Measurements from ENCODE around the gene PACSIN2.

DNA sequence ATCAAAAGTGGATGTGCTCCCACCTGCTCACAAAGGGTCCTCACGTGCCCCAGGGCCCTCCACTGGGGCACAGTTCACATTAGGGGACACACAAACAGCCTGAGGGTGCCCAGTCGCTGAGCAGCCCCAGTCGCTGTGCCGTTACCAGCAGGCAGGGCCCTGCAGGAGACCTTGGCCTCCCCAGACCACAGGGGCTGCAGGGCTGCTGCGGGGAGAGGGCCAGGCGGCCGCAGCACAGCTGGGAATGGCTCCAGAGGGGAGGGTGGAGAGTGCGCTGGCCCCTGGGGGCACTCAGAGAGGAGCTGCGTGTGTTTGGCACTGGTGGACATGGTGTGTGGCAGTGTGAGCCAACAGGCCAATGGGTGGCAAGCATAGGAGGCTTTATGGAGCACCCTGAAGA, 20.3 kb upstream of the PACSIN2 start:
- TF ChIP-seq, protein P1, sequence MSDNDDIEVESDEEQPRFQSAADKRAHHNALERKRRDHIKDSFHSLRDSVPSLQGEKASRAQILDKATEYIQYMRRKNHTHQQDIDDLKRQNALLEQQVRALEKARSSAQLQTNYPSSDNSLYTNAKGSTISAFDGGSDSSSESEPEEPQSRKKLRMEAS (IDR thresholded peaks at IDR 0.05): no peak
- TF ChIP-seq MAFK (IDR thresholded peaks at IDR 0.05; ENCODE audit: partially characterized antibody) (no peak), SMC3 (IDR thresholded peaks at IDR 0.05) (no peak), RNF2 (IDR thresholded peaks at IDR 0.05; ENCODE audit: borderline replicate concordance, low read depth) (no peak), FOSL2 (IDR thresholded peaks at IDR 0.05) (no peak), FOSL2 (CRISPR knock-in tag; IDR thresholded peaks at IDR 0.05) (no peak), CHD2 (IDR thresholded peaks at IDR 0.05; ENCODE audit: low read length, partially characterized antibody) (no peak)
- TF ChIP-seq, protein P2, sequence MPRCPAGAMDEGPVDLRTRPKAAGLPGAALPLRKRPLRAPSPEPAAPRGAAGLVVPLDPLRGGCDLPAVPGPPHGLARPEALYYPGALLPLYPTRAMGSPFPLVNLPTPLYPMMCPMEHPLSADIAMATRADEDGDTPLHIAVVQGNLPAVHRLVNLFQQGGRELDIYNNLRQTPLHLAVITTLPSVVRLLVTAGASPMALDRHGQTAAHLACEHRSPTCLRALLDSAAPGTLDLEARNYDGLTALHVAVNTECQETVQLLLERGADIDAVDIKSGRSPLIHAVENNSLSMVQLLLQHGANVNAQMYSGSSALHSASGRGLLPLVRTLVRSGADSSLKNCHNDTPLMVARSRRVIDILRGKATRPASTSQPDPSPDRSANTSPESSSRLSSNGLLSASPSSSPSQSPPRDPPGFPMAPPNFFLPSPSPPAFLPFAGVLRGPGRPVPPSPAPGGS (IDR thresholded peaks at IDR 0.05): no peak
- TF ChIP-seq, protein P3, sequence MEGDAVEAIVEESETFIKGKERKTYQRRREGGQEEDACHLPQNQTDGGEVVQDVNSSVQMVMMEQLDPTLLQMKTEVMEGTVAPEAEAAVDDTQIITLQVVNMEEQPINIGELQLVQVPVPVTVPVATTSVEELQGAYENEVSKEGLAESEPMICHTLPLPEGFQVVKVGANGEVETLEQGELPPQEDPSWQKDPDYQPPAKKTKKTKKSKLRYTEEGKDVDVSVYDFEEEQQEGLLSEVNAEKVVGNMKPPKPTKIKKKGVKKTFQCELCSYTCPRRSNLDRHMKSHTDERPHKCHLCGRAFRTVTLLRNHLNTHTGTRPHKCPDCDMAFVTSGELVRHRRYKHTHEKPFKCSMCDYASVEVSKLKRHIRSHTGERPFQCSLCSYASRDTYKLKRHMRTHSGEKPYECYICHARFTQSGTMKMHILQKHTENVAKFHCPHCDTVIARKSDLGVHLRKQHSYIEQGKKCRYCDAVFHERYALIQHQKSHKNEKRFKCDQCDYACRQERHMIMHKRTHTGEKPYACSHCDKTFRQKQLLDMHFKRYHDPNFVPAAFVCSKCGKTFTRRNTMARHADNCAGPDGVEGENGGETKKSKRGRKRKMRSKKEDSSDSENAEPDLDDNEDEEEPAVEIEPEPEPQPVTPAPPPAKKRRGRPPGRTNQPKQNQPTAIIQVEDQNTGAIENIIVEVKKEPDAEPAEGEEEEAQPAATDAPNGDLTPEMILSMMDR (IDR thresholded peaks at IDR 0.05): no peak

Data from A549 (cell line).